B cell (primary cell): ENCODE data around the gene HOXA1. TPM values are rescaled to one million over a fixed set of nuclear protein-coding genes. Genes with fewer than 3 reads are reported as not detected.

Experiments used
- ATAC-seq: fragments of 200-7000 bp; cut with Tn5 transposase; one replicate; pipeline ENCODE4 v1.10.0; 2021; ENCODE audit warnings: low read depth, mild to moderate bottlenecking, moderate number of reproducible peaks, moderate library complexity
- CTCF ChIA-PET: fragments of 350-600 bp; sonication (Branson Sonifier 250); formaldehyde crosslinking; loops from one replicate; lab custom pipeline; 2021; ENCODE audit warnings: antibody characterized with exemption, inconsistent platforms; lab: Charles Lee
- POLR2A ChIA-PET: fragments of 350-600 bp; sonication (Branson Sonifier 250); formaldehyde crosslinking; loops from one replicate; lab custom pipeline; 2021; ENCODE audit warnings: antibody characterized with exemption; lab: Charles Lee
- DNase-seq: peaks from one replicate; pipeline ENCODE4 v3.0.0; 2013
- H2AFZ ChIP-seq: 2 replicates; pipeline ENCODE4 v1.6.1; 2012; ENCODE audit warnings: mild to moderate bottlenecking, low read depth, low read length; ENCODE audit not compliant: insufficient read depth, poor library complexity, severe bottlenecking
- H3K27ac ChIP-seq, 2 donors: 1 replicate in 1 of 2; 2 replicates in 1 of 2; pipeline ENCODE4 v1.5.1; 2012 to 2013; ENCODE audit warnings: low read length in 2 of 2, mild to moderate bottlenecking in 2 of 2, moderate library complexity in 1 of 2
- H3K27me3 ChIP-seq, 4 experiments: fragments of 200-600 bp in 1 of 4; sonication (generic) in 1 of 4; replicated peaks in 1 of 4; 1 replicate in 2 of 4; 2 replicates in 2 of 4; pipeline versions ENCODE4 v1.6.1 to v1.7.0; 2013 to 2016; ENCODE audit warnings: low read length in 3 of 4, mild to moderate bottlenecking in 2 of 4, mixed read lengths in 1 of 4, moderate library complexity in 1 of 4; ENCODE audit not compliant: insufficient read depth in 4 of 4, control insufficient read depth in 3 of 4; ENCODE audit errors: control extremely low read depth in 1 of 4
- H3K36me3 ChIP-seq, 2 experiments: replicated peaks in 1 of 2; 1 replicate in 1 of 2; 2 replicates in 1 of 2; pipeline versions ENCODE4 v1.6.1 to v1.7.1; 2013; ENCODE audit warnings: low read length in 1 of 2; ENCODE audit not compliant: insufficient read depth in 2 of 2, control insufficient read depth in 1 of 2; ENCODE audit errors: control extremely low read depth in 1 of 2, extremely low read depth in 1 of 2
- H3K4me1 ChIP-seq, 2 donors: fragments of 200-600 bp in 1 of 2; sonication (generic) in 1 of 2; 1 replicate in 1 of 2; 2 replicates in 1 of 2; pipeline versions ENCODE4 v1.5.1 to v1.6.1; 2013 to 2017; ENCODE audit warnings: low read length in 2 of 2; ENCODE audit not compliant: control insufficient read depth in 2 of 2, insufficient read depth in 2 of 2
- H3K4me2 ChIP-seq: replicated peaks from 2 replicates; pipeline ENCODE3; 2012; ENCODE audit warnings: mild to moderate bottlenecking, low read depth, low read length; ENCODE audit not compliant: poor library complexity, severe bottlenecking
- H3K4me3 ChIP-seq, 5 experiments: fragments of 200-600 bp in 1 of 5; sonication (generic) in 1 of 5; 1 replicate in 3 of 5; 2 replicates in 2 of 5; pipeline versions ENCODE4 v1.5.1 to v1.7.0; 2011 to 2016; ENCODE audit warnings: low read length in 4 of 5, mild to moderate bottlenecking in 4 of 5, low read depth in 2 of 5, control low read depth in 1 of 5, moderate library complexity in 1 of 5; ENCODE audit not compliant: insufficient read depth in 1 of 5; ENCODE audit errors: control extremely low read depth in 1 of 5, extremely low read depth in 1 of 5
- H3K79me2 ChIP-seq: fragments of 200-600 bp; sonication (generic); one replicate; pipeline ENCODE4 v1.6.0; 2016; ENCODE audit warnings: low read length; ENCODE audit not compliant: control insufficient read depth, insufficient read depth
- H3K9ac ChIP-seq: fragments of 200-600 bp; sonication (generic); 2 replicates; pipeline ENCODE4 v1.6.1; 2017; ENCODE audit warnings: mild to moderate bottlenecking, low read length, moderate library complexity
- H3K9me3 ChIP-seq, 3 donors: one replicate each; pipeline versions ENCODE4 v1.6.1 to v1.7.1; 2013; ENCODE audit warnings: low read length in 2 of 3; ENCODE audit not compliant: control insufficient read depth in 2 of 3, insufficient read depth in 1 of 3; ENCODE audit errors: control extremely low read depth in 1 of 3
- H4K20me1 ChIP-seq: 2 replicates; pipeline ENCODE4 v1.6.0; 2012; ENCODE audit warnings: mild to moderate bottlenecking, low read length; ENCODE audit not compliant: insufficient read depth, control insufficient read depth, poor library complexity, severe bottlenecking
- H3K27ac Mint-ChIP-seq: one replicate; pipeline ENCODE4 v1.8.0; 2021; ENCODE audit warnings: mixed read lengths
- H3K27me3 Mint-ChIP-seq: one replicate; pipeline ENCODE4 v1.8.0; 2021; ENCODE audit warnings: mixed read lengths
- H3K4me1 Mint-ChIP-seq: one replicate; pipeline ENCODE4 v1.8.0; 2021; ENCODE audit warnings: mixed read lengths
- H3K4me3 Mint-ChIP-seq: one replicate; pipeline ENCODE4 v1.8.0; 2021; ENCODE audit warnings: mixed read lengths
- H3K9me3 Mint-ChIP-seq: one replicate; pipeline ENCODE4 v1.8.0; 2022; ENCODE audit warnings: mixed read lengths; ENCODE audit not compliant: insufficient read depth
- CTCF ChIP-seq: fragments of 200-600 bp; IDR thresholded peaks from one replicate; pipeline ENCODE4 v1.8.0; 2022; ENCODE audit warnings: antibody characterized with exemption, mild to moderate bottlenecking
- EZH2 ChIP-seq: IDR thresholded peaks from 2 replicates; pipeline ENCODE4 v1.6.1; 2012; ENCODE audit warnings: borderline replicate concordance, low read depth, mild to moderate bottlenecking, moderate library complexity, low read length; ENCODE audit not compliant: insufficient read depth, poor library complexity, severe bottlenecking
- WGBS: methylation state at CpG from one replicate; pipeline ENCODE4 v1.1.5; 2013; ENCODE audit warnings: missing lambda C conversion rate; ENCODE audit not compliant: insufficient coverage; 5-methylcytosine and 5-hydroxymethylcytosine counted together
- intact Hi-C: fragments of 100-400 bp; cut with micrococcal nuclease; formaldehyde crosslinking; loops from one replicate; pipeline ENCODE4 v1.10.0; 2022
- polyA plus RNA-seq: library from polyadenylated mRNA; depleted of rRNA; stranded (reverse); fragments of >200 nt; gene quantifications from 2 replicates; pipeline ENCODE4 v1.2.3, GENCODE V29; 2012
- total RNA-seq, 2 donors: library from RNA; stranded (reverse); fragments of 120-200 nt in 1 of 2; gene quantifications; 1 replicate in 1 of 2; 2 replicates in 1 of 2; pipeline versions ENCODE4 v1.2.3 to v1.2.4, GENCODE V29; 2013 to 2022

The HOXA1 gene
- total and polyA plus RNA-seq, 2 donors (not counting 1 experiment from before 2014, with no cell fraction given), result 0.13 to 0.37 TPM

DNA sequence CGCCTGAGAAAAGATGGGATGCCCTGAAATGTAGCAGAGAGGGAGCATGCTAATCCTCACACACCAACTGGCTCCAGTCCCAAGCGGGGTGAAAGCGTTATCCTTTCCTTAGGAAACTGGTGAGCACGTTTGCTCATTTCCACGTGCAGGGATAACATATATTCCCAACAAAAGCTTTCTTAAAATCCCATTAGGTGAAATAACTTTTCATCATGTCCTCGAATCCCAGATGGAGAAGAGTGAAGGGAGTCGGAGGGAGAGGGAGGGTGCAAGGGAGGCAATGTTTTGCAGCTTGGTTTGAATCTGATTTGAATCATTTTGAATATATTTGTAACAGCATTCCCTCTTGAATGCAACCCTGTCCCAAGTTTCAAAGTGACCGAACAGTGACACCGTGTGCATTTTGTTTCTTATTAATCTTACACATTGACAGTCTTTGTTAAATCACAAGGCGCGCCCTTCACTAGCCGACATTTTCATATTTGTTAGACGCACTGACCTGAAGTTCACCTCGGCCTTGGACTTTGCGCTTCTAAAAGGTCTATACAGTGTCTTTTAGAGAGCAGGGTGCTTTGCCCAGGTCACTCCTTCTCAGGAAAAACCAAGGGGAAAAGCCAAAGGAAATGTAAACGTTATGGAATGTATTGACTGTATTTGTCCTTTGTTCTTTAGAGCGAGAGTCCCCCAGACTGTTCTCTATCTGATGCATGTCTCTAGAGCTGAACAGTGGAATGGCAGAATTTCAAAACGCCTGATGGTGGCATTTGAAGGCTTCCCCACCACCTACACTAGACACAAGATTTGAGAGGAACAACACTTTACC, 37.8 kb upstream of the HOXA1 start:
- peaks cover 65% of the 10 kb centered on the region for H3K27me3 Mint-ChIP-seq
- 93% methylated on average over 11 of the region's 18 CpGs for WGBS
- H3K27ac Mint-ChIP-seq, result no peak overlapping the region
- Histone ChIP-seq H4K20me1 (no peaks in the 10 kb centered on the region), H3K9me3 (peaks cover 0 to 13% (median 0%) of the 10 kb centered on the region in 3 donors), H3K79me2 (no peaks in the 10 kb centered on the region), H3K4me2 (no peak overlapping the region), H3K27me3 (peaks cover 0 to 29% (median 14%) of the 10 kb centered on the region in 4 experiments), H2AFZ (no peak overlapping the region), H3K4me1 (no peaks in the 10 kb centered on the region), H3K9ac (no peak overlapping the region), H3K36me3 (no peaks in the 10 kb centered on the region), H3K27ac (no peak overlapping the region), H3K4me3 (no peak overlapping the region)
- peaks cover 2% of the 10 kb centered on the region for H3K9me3 Mint-ChIP-seq
- ChIA-PET POLR2A (no interaction called here), CTCF (no interaction called here)
- H3K4me3 Mint-ChIP-seq, result no peak overlapping the region
- ATAC-seq (no peak), DNase-seq (no peak)
- H3K4me1 Mint-ChIP-seq, result no peaks in the 10 kb centered on the region
- intact Hi-C loops, result no loop called here
- TF ChIP-seq EZH2 (no peak), CTCF (no peak)

DNA sequence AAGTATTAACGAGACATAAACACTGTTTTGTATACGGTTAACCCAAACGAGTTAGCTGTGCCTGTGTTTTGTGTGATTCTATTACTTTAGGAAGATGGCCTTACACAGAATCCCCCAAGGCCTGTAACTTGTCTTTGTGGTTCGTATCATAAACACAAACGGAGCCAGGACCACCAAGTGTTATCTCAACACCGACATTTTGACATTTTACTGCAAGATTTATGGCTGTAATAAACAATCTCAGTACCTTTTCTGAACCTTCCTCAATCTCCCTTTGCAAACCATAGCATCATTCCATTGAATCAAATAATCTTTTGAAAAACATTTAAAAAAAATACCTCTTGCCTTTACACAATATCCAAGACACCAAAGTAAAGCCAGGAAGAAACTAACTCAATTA, 37.2 kb upstream of the HOXA1 start:
- CTCF ChIA-PET, result no interaction called here
- TF ChIP-seq EZH2, result no peak
- no peak for TF ChIP-seq CTCF
- Histone ChIP-seq H4K20me1 (no peaks in the 10 kb centered on the region), H3K9ac (no peak overlapping the region), H3K79me2 (no peaks in the 10 kb centered on the region), H3K27me3 (peaks cover 0 to 28% (median 16%) of the 10 kb centered on the region in 4 experiments), H3K36me3 (no peaks in the 10 kb centered on the region), H2AFZ (no peak overlapping the region), H3K4me1 (no peaks in the 10 kb centered on the region), H3K9me3 (peaks cover 0 to 13% (median 0%) of the 10 kb centered on the region in 3 donors), H3K4me3 (no peak overlapping the region), H3K4me2 (no peak overlapping the region), H3K27ac (no peak overlapping the region)
- DNase-seq (no peak), ATAC-seq (no peak)
- POLR2A ChIA-PET, result no interaction called here
- peaks cover 64% of the 10 kb centered on the region for H3K27me3 Mint-ChIP-seq
- H3K27ac Mint-ChIP-seq, result no peak overlapping the region
- H3K4me3 Mint-ChIP-seq, result no peak overlapping the region
- WGBS, result 75% methylated on average over 3 of the region's 6 CpGs
- H3K4me1 Mint-ChIP-seq, result no peaks in the 10 kb centered on the region
- intact Hi-C loops, result no loop called here
- peaks cover 2% of the 10 kb centered on the region for H3K9me3 Mint-ChIP-seq
